SH-SY5Y (cell line): ENCODE results near the gene CACNA1B.

Source experiments
- GATA2 ChIP-seq: IDR thresholded peaks from 2 replicates; pipeline ENCODE4 v1.6.1; 2011; ENCODE audit warnings: mild to moderate bottlenecking, low read depth, low read length
- GATA3 ChIP-seq: IDR thresholded peaks from 2 replicates; pipeline ENCODE4 v1.6.1; 2011; ENCODE audit warnings: low read depth, mild to moderate bottlenecking, low read length, moderate library complexity

DNA sequence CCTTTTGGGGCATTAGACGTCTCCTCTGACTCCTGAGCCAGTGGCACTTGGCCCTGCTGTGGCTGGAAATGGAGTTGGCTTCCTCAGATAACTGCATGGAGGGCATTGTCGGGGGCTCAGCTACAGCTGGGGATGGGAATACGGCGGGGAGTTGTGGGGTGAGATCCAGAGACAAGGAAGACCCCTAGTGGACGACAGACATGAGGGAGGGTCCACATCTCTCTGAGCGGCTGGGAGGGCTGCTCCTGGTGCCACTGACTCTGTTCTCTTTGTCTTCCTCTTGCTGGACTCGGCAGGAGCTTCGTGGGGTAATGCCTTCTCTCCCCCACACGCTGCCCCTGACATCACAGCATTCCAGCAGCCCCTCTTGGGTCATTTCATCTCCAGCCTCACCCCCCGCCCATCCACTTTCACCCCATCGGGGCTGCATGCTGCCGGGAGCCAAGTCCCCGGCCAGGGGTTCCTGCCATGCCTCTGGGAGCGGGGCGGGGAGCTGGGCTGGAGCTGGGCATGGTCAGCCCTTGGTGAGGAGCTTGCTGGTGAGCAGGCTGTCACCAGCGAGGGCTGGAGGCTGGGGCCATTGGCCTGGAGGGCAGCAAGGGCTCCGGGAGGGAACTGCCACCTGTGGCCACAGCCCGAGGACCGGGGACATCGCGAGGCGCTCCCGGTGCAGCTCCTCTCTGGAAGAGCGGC lies 172.3 kb downstream of the CACNA1B start:
- no peak for TF ChIP-seq GATA2
- TF ChIP-seq GATA3: no peak
